Urothelium cell line (cell line): Measurements from ENCODE around the gene RFC4.
"Not testable (repeated sequence)": the region's sequence is repeated elsewhere in the genome, so short reads cannot be mapped to it uniquely, and the experiment has no call there.

ENCODE experiments used
- DNase-seq: peaks from one replicate; pipeline ENCODE4 v3.0.0; 2011; ENCODE audit warnings: low spot score, mixed read lengths
- FAIRE-seq: peaks from 2 replicates; lab custom pipeline; 2011; peaks lifted over from hg19 to GRCh38; lab: Jason Lieb, UNC

RFC4 gene

DNA sequence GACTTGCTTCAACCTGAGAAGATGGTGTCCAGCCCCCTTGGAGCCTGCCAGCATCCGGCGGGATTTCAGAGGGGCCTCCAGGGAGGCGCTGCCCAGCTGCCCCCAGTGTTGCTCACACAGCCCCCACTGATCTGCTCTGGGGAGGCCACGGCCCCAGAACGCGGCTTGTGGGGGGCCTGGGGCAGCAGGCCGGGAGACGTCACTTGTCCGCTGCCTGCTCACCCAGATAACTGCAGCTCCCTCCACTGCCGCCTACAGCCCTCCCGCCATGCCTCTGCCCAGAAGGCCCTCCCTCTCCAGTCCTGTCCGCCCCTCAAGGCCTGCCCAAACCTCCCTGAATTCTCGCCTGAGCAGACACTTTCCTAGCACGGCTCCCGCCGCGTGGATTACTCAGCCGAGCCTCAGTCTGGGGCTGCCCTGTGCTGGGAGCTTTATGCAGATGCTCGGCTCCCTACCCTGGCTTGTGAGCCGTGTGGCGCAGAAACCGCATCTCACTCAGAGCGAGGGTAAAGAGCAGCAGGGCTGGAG is 19.1 kb upstream of the RFC4 start:
- FAIRE-seq (no peak), DNase-seq (no peak)

DNA sequence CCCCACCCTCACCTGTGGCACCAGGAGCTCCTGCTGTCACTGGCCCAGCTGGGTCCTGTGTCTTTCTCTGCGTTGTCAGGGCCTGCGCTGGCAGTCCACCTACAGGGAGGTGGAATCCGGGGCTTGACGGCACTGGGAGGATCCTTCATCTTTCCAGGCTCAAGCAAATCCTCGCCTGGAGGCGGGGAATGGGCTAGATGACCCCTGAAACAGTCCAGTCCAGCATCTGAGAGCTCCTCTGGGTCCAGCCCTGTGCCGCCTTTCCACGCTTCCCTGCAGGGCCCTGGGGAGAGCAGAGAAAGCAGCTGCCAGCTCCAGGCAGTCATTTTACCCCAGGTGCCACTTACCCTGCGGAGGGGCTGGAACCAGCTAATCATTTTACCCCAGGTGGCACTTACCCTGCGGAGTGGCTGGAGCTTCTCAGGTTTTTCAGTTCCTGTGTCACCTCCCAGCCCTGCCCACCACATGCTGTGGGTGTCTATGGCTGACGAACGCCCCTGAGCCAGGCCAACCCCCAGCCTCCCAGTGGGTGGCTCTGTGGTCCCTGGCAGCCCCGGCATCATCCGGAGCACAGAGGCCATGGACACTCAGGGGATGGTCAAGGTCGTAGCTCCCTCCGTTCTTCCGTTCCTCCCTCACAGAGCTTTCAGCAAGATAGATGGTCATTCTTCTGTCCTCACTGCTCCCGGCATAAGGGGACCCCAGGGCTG is 18.3 kb upstream of the RFC4 start:
- no peak for DNase-seq

DNA sequence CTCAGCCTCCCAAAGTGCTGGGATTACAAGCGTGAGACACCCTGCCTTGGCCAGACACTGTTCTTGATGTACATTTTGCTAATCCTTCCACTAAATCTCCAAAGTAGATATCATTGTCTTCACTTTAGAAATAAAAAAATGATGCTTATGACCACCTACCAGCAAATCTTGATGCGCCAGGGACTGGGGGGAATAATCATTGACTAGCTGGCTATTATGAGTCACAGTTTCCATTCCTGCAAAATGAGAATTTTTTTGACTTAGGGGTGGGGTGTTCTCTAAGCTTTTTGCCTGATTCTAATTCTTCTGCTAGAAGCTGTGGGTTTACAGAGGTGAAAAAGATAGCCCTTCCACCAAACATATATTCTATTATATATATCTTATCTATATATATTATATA is 17.1 kb upstream of the RFC4 start:
- FAIRE-seq = no peak
- DNase-seq = no peak

More for the DNA sequence above, 18.3 kb upstream of the RFC4 start:
- FAIRE-seq = no peak

DNA sequence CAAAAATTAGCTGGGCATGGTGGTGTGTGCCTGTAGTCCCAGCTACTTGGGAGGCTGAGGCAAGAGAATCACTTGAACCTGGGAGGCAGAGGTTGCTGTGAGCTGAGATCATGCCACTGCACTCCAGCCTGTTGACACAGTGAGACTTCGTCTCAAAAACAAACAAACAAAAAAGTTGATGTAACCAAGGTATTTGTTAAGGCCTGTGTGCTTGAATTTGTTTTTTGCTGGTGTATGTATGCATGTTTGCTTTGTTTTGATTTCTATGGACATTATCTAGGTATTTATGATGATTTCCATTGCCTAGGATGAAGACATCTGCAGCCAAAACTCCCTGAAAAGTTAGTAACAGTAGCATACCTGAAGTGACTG is 16.1 kb upstream of the RFC4 start:
- not testable (repeated sequence) for FAIRE-seq, DNase-seq

DNA sequence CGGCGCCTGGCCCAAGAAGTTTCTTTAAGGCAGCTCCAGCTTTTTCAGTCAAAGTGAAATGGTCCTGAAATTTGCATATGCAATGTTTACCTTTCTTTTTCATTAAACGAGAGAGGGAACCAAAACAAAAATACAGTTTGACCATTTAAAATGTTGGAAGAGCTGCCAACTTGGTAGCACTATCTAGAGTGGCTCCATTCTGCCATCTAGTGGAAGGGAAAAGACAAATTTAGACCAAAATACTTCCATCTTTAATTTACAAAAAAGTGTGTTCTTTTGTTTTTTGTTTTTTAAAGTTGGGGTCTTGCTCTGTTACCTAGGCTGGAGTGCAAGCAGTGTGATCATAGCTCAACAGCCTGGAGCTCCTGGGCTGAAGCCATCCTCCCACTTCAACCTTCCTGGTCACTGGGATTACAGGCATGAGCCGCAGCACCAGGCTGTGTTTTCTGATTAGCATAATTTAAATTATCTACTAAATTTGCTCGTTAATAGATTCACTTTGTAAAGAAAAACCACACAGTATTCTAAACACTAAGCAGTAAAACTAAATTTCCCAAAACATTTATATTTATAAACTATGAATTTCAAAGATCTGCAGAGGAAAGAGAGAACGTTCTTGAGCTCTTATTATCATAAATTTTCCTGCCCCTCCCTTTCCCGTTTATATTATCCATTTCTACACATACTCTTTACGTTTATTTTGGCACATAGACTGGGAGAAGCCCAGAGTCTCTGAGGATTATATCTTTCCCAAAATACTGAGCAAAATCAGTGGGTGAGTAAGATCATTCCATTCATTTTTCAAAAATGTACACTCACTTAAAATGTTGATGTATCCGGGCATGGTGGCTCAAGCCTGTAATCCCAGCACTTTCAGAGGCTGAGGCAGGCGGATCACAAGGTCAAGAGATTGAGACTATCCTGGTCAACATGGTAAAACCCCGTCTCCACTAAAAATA is 15.4 kb upstream of the RFC4 start:
- FAIRE-seq (no peak), DNase-seq (peak; percentile 35)

DNA sequence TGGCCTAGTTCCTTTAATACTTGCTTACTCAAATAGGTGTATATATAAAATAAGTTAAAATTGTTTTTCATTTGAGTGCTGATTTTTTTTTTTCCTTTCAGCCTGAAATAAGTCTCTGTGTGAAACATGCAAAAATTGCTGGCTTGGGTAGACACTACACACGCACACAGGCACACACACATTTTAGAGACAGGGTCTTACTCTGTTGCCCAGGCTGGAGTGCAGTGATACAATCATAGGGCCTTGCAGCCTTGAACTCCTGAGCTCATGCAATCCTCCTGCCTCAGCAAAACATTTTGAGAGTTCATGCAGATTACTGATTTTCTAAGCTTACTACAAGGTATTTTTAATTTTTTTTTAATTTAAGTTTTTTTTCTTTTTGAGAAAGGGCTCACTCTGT is 12.7 kb upstream of the RFC4 start:
- FAIRE-seq = no peak
- no peak for DNase-seq

DNA sequence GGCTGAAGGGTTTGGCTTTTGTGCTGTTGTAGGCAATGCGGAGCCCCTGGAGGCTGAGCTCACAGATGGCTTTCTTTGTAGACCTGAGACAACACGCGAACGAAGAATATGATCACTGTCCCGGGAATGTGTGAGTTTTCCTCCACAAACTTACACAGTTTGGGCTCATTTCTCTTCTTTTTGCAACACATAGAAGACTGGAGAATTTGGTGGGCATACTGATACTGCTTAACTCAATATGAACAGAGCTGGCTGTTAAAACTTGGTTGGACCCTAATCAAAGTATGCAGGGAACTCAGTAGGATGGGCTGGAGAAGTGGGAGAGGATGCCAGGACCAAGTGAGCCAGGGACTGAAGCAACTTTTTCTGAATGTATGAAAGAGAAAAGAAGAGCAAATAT is 12.2 kb upstream of the RFC4 start:
- FAIRE-seq (no peak), DNase-seq (no peak)

DNA sequence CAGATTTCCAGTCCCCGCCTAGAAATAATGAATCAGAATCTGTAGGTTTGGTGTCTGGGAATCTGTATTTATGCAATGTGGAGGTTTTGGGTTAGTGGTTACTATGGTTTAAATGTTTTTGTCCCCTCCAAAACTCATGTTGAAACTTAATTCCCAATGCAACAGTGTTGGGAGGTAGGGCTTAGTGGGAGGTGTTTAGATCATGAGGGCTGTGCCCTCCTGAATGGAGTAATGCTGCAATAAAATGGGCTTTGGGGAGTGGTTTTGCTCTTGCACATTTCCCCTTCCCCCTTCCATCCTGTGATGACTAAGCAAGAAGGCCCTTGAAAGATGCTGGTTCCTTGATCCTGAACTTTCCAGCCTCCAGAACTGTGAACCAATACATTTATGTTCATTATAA is 9.2 kb upstream of the RFC4 start:
- peak; percentile 69 for DNase-seq

DNA sequence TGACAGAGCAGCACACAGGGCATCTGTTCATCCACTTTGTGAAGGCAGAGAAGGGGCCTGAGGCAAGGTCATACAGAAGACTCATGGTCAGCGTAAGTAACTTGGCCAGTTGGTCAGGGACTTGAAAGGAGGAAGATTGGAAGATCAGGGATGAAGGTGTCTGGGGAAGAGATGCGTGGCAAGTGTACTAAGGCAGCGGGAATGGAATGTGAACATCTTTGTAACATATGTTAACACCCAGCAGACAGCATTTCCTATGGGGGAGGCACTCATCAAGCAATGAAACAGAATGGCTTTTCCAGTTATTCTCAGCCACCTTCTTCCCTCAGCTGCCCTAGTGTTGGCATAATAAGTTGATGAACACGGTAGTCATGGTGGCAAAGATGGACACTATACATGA is 7.8 kb upstream of the RFC4 start:
- FAIRE-seq (no peak), DNase-seq (no peak)

More for the DNA sequence above, 9.2 kb upstream of the RFC4 start:
- FAIRE-seq = no peak

DNA sequence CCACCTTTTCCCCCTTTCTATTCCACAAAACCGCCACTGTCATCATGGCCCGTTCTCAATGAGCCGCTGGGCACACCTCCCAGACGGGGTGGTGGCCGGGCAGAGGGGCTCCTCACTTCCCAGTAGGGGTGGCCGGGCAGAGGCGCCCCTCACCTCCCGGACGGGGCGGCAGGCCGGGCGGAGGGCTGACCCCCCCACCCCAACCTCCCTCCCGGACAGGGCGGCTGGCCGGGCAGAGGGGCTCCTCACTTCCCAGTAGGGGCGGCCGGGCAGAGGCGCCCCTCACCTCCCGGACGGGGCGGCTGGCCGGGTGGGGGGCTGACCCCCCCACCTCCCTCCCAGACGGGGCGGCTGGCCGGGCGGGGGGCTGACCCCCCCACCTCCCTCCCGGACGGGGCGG is 5.0 kb upstream of the RFC4 start:
- not testable (repeated sequence) for FAIRE-seq, DNase-seq

DNA sequence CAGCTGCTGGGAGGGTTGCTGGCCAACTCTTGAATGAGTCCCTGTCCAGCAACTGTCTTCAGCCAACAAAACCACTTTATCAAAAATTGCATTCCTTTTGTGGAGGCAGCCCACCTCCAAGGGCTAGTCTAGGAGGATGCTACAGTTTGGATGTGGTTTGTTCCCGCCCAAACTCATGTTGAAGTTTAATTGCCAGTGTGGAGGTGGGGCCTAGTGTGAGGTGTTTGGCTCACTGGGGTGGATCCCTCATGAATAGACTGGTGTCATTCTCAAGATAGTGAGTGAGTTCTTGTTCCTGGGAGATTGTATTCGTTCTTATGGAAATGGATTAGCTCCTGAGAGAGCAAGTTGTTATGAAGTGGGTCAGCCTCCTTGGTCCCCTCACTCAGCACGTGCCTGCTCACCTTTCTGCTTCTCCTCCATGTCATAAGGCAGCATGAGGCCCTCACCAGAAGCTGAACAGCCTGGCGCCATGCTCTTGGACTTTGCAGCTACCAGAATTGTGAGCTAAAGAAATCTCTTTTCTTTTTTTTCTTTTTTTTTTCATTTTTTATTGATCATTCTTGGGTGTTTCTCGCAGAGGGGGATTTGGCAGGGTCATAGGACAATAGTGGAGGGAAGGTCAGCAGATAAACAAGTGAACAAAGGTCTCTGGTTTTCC is 4.2 kb upstream of the RFC4 start:
- FAIRE-seq = no peak
- DNase-seq = no peak

DNA sequence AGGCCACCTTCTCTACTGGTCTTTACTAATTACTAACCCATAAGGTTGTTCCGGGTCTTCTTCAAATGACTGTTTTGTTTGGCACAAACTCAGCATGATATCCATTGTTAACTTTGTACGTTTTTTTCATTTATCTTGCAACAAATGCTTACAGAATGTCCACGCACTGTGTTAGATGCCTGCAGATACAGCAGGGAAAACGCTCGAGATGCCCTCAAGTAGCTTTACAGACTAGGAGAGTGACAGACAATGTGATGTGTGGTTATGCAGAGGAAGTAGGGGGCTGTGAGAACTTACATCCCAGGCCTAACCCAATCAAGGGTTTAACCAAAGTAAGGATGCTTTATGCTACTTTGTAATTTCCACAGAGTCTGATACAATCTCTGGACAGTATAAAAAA is 949 bp upstream of the RFC4 start:
- no peak for FAIRE-seq
- DNase-seq = no peak

DNA sequence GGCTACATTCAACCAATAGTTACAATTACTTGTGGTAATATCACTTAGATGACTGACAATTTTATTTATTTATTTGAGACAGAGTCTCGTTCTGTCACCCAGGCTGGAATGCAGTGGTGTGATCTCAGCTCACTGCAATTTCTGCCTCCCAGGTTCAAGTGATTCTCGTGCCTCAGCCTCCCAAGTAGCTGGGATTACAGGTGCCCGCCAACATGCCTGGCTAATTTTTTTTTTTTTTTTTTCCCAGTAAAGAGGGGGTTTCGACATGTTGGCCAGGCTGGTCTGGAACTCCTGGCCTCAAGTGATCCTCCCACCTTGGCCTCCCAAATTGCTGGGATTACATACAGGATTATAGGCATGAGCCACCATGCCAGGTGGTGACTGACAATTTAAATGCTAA is 2.8 kb downstream of the RFC4 start:
- not testable (repeated sequence) for DNase-seq, FAIRE-seq

DNA sequence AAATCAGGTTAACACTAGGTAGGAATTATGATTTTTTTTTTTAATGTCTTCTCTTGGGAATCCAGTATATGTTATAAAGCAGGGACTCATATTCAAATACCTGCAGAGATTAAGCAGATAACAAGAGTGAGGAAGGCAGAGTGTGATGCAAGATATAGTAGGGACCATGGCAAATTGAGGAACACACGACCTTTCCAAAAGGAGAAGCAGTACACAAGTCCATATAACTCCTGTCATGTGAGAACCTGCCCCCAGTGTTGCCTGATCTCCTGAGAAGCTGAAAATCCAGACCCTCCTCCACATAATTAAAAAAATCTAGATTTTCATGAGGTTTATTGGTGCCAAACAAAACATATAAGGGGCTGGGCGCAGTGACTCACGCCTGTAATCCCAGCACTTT is 3.6 kb downstream of the RFC4 start:
- no peak for DNase-seq
- no peak for FAIRE-seq

DNA sequence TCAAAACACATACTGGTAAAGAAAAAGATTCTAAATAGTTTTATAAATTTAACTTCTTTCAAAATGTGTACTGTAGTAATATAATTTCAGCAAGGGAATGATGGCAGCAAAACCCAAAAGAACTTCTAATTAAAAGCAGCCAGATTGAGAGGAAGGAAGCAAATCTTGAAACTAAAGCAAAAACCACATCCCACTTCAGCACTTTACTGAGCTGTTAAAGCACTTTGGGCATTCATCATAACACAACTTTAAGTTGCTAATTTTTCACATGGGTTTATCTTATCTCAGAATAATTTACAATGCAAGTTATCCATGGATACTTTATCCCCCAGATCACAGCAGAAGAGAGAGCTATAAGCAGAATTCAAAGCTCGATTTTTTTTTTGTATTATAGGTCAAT is 6.0 kb downstream of the RFC4 start:
- DNase-seq = no peak
- FAIRE-seq = no peak

DNA sequence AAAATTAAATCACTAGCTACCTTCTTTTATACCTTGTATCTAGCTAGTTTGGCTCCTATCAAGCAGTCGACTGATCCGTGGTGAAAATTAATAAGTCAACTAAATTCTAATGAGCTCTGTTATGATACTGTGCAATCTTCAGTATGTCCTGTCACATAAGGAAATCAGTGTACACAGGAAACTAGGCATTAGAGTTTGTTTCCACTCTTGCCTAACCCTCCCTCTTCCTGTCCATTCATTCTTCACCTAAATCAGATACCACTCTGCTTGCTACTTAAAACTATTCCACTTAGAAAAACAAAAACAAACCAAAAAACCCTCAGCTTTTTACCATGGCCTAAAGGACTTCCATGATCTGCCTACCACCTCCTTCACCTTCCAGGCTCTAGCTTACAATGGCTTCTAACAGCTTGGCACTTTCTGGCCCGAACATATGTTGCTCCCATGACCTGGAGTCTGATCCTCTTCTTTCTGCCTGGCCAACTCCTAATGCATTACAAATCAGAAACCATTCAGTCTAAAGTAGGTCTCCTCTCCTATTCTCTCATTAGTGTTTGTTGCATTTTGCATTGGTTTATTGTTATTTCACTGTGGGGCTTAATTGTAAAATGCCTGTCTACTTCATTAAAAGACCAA is 7.9 kb downstream of the RFC4 start:
- DNase-seq (no peak), FAIRE-seq (no peak)

DNA sequence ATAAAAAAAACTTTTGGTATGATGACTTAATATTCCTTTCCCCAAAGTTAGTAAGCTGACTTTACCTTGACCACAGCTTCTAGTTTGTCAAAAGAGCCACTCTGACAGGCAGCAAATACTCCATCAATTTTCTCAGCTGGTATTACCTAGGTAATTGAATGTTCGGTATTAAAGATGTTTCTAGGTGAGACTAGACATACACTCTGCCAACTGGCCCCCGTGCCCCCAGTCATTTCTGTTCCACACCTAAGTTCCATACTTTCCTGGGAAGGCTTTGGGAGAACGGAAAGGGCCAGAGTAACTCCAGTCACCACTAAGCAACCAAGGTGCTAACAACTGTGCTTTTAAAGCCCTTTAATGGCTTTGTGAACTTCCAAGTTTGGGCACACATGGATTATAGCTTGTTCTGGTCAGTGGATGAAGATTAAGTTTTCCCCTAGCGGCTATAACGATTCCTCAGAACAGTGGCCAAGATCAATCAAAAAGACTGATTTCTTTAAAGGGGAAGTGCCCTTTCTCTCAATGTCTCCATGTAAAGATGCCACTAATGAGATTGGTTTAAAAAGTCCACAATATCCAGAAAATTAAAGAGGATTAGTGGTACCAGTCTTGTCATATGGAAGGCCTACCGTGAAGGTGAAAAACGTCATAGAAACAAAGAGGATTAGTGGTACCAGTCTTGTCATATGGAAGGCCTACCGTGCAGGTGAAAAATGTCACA is 15.9 kb downstream of the RFC4 start:
- DNase-seq (no peak), FAIRE-seq (no peak)

DNA sequence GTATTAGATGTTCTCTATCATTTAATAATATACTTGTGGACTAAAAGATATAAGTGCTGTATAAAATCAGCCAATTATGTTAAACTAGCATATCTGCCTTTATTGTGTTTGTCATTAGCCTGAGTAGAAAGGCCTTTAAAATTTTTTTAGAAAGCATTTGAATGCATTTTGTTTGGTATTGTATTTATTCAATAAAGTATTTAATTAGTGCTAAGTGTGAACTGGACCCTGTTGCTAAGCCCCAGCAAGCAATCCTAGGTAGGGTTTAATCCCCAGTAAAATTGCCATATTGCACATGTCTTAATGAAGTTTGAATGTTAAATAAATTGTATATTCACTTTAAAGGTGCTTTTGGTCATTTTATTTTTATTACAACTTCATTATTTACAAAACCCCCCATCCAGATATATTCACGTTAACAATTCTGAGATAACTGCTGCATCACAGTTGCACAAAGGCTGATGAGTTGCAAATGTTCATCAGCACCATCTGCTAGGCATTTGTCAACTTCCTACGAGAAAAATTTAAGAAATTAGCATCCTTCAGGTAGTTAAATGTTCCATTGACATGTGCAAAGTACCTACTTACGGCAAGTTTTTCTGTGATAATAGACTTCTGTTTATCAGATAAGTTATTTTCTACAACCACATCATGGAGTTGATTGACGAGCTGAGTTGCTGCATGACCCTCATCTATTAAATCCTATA is 16.6 kb downstream of the RFC4 start:
- FAIRE-seq = no peak
- no peak for DNase-seq

DNA sequence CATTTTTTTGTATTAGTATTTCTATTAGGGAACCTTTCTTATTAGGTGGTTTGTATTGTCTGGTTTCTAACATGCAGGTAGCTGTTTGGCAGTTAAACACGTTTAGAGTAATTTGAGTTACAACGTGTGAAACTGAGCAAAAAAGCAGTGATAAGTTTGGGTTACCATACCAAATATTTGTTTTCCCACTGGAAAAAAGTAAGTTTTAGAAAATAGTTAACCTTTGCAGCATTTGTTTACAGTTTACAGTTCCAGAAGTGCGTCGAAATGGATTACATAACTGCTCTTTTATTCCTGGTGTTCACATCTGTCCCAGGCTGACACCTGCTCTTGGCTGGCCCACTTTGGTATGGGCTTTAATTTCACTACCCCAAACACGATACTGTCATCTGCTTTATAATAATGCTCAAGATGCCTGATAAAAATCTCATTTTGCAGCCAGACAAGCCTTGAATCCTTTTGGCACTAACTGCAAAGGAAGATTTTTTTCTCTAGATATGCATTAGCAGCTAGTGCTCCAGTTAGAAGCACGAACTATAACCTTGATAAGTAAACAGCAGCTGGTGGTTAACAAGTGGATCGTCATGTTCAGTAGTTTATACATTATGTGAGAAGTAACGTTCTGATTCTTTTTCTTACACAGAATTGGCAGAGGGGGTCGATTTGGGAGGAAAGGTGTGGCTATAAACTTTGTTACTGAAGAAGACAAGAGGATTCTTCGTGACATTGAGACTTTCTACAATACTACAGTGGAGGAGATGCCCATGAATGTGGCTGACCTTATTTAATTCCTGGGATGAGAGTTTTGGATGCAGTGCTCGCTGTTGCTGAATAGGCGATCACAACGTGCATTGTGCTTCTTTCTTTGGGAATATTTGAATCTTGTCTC is 17.6 kb downstream of the RFC4 start:
- FAIRE-seq = no peak
- no peak for DNase-seq
